ENCODE data around the gene ARHGEF1. TPM values are rescaled to one million over a fixed set of nuclear protein-coding genes. Genes with fewer than 3 reads are reported as not detected.
"Not testable (repeated sequence)": the region's sequence is repeated elsewhere in the genome, so short reads cannot be mapped to it uniquely, and the experiment has no call there.

ARHGEF1 gene
- total and polyA plus RNA-seq, 12 donors, result 7.3 to 443 (median 54.1) TPM

- intact Hi-C loops (cut with DNase I), result loop anchor here in 1 of 2 donors (10.0 kb wide), 1 partner anchor 51 kb away; the partner anchor contains the start of gene ARHGEF1
- H3K27me3 ChIP-seq, result peaks cover 42% of the 10 kb centered on the region
- no peaks in the 10 kb centered on the region for H3K9me3 ChIP-seq (replicated peaks in 1 of 3)
- no peak overlapping the region for H3K4me3 ChIP-seq
- H3K4me1 ChIP-seq (replicated peaks in 1 of 2), result peaks cover 8 to 11% of the 10 kb centered on the region in 2 donors
- H3K27ac ChIP-seq, result no peak overlapping the region
- no peak for TF ChIP-seq POLR2A (IDR thresholded peaks at IDR 0.05)
- TF ChIP-seq, protein P1, sequence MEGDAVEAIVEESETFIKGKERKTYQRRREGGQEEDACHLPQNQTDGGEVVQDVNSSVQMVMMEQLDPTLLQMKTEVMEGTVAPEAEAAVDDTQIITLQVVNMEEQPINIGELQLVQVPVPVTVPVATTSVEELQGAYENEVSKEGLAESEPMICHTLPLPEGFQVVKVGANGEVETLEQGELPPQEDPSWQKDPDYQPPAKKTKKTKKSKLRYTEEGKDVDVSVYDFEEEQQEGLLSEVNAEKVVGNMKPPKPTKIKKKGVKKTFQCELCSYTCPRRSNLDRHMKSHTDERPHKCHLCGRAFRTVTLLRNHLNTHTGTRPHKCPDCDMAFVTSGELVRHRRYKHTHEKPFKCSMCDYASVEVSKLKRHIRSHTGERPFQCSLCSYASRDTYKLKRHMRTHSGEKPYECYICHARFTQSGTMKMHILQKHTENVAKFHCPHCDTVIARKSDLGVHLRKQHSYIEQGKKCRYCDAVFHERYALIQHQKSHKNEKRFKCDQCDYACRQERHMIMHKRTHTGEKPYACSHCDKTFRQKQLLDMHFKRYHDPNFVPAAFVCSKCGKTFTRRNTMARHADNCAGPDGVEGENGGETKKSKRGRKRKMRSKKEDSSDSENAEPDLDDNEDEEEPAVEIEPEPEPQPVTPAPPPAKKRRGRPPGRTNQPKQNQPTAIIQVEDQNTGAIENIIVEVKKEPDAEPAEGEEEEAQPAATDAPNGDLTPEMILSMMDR (IDR thresholded peaks at IDR 0.05), result no peak
- H3K36me3 ChIP-seq (replicated peaks in 1 of 2), result no peaks in the 10 kb centered on the region
- WGBS, 4 donors, result 18 to 39% (median 20%) methylated on average over 5 to 26 of the region's 26 CpGs
- no peak for DNase-seq
Observed at GRCh38 chr19:41935760-41936415, 52.9 kb downstream of the ARHGEF1 start.

GRCh38 chr19:41936416-41936850, 53.4 kb downstream of the ARHGEF1 start:
- H3K27me3 ChIP-seq, result peaks cover 42% of the 10 kb centered on the region
- intact Hi-C loops (cut with DNase I), result loop anchor here in 1 of 2 donors (10.0 kb wide), 1 partner anchor 52 kb away; the partner anchor contains the start of gene ARHGEF1

DNA sequence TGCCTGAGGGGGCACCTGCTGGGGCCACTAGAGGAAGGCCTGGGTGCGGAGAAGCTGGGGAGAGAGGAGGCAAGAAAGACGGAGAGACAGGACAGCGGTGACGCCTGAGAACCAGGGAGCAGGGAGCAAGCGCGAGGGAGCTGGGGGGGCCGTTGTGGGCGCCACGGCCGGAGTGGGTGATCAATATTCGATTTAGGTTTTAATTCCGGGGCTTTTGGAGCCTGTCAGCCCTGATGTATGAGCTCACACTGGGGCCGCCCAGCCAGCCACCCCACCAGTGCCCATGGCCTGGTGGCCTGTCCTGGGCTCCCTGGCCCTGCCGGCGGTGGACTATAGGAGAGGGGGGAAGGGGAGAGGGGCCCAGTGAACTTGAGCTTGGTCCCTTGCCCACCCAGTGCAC, 54.0 kb downstream of the ARHGEF1 start:
- H3K9me3 ChIP-seq (replicated peaks in 1 of 3), result no peaks in the 10 kb centered on the region
- H3K27me3 ChIP-seq, result peaks cover 41% of the 10 kb centered on the region
- H3K27ac ChIP-seq, result no peak overlapping the region
- no peak for DNase-seq
- no peak overlapping the region for H3K4me3 ChIP-seq
- WGBS, 4 donors, result 62 to 70% (median 67%) methylated on average over 13 to 15 of the region's 15 CpGs
- peaks cover 10 to 11% of the 10 kb centered on the region in 2 donors for H3K4me1 ChIP-seq (replicated peaks in 1 of 2)
- intact Hi-C loops (cut with DNase I), result loop anchor here in 1 of 2 donors (10.0 kb wide), 1 partner anchor 52 kb away; the partner anchor contains the start of gene ARHGEF1
- no peaks in the 10 kb centered on the region for H3K36me3 ChIP-seq (replicated peaks in 1 of 2)
- TF ChIP-seq, protein P1 (IDR thresholded peaks at IDR 0.05), result no peak
- no peak for TF ChIP-seq POLR2A (IDR thresholded peaks at IDR 0.05)

More at GRCh38 chr19:41936416-41936850, 53.4 kb downstream of the ARHGEF1 start:
- DNase-seq, result no peak
- H3K9me3 ChIP-seq (replicated peaks in 1 of 3), result no peaks in the 10 kb centered on the region
- no peak overlapping the region for H3K27ac ChIP-seq
- no peak for TF ChIP-seq POLR2A (IDR thresholded peaks at IDR 0.05)
- TF ChIP-seq, protein P1 (IDR thresholded peaks at IDR 0.05), result no peak
- peaks cover 10 to 11% of the 10 kb centered on the region in 2 donors for H3K4me1 ChIP-seq (replicated peaks in 1 of 2)
- WGBS, 4 donors, result 71 to 86% (median 78%) methylated on average over 8 of the region's 8 CpGs
- H3K4me3 ChIP-seq, result no peak overlapping the region
- no peaks in the 10 kb centered on the region for H3K36me3 ChIP-seq (replicated peaks in 1 of 2)

DNA sequence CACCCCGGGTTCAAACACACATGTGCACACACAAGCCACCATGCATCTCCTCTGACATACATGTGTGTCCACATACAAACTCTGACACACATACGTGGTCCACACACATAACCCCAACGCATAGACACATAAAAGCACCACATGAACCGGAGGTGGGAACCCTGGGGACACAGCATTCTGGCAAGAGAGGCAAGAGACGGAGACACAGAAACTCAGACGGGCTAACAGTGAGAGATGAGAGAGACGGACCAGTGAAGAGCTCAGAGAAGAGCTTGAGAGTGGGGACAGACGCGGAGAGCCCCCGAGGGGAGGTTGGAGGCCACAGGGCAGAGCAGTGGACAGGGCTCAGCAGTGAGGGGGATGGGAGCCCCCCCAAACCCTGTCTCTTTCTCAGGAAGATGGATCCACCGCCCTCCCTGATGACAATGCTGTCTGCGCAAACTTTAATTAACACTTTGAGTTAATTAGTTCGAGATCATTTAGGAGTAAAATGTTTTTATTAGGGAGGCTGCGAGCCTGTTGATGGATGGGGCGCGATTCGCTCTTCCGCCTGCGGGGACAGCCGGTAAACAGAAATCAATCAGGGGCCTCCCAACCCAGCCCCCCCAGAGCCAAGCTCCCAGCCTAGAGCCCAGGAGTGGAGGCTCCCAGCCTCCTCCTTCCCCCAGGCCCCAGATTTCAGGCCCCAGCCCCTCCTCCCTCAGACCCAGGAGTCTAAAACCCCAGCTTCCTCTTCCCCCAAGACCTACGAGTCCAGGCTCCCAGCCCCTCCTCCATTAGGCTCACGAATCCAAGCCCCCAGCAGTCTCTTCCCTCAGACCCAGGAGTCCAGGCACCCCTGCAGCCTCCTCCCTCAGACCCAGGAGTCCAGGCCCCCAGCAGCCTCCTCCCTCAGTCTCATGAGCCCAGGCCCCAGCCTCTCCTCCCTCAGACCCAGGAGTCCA, 54.8 kb downstream of the ARHGEF1 start:
- WGBS, 4 donors, result 52 to 58% (median 53%) methylated on average over 22 of the region's 22 CpGs
- intact Hi-C loops (cut with DNase I), result loop anchor here in 1 of 2 donors (10.0 kb wide), 1 partner anchor 53 kb away; the partner anchor contains the start of gene ARHGEF1

DNA sequence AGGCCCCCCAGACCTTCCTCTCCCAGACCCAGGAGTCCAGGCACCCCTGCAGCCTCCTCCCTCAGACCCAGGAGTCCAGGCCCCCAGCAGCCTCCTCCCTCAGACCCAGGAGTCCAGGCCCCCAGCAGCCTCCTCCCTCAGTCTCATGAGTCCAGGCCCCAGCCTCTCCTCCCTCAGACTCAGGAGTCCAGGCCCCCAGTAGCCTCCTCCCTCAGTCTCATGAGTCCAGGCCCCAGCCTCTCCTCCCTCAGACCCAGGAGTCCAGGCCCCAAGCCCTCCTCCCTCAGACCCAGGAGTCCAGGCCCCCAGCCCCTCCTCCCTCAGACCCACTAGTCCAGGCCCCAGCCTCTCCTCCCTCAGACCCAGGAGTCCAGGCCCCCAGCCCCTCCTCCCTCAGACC, 56.2 kb downstream of the ARHGEF1 start:
- intact Hi-C loops (cut with DNase I), result loop anchor here in 1 of 2 donors (10.0 kb wide), 1 partner anchor 54 kb away; the partner anchor contains the start of gene ARHGEF1
- DNase-seq; H3K4me3 ChIP-seq; H3K36me3 ChIP-seq (replicated peaks in 1 of 2); H3K9me3 ChIP-seq (replicated peaks in 1 of 3); H3K27ac ChIP-seq: not testable (repeated sequence)
- Histone ChIP-seq H3K4me1 (replicated peaks in 1 of 2) (peaks cover 10 to 11% of the 10 kb centered on the region in 2 donors), H3K27me3 (peaks cover 35% of the 10 kb centered on the region)

More for the DNA sequence above, 54.8 kb downstream of the ARHGEF1 start:
- H3K27ac ChIP-seq, result no peak overlapping the region
- H3K4me1 ChIP-seq (replicated peaks in 1 of 2), result peaks cover 10 to 11% of the 10 kb centered on the region in 2 donors
- no peaks in the 10 kb centered on the region for H3K36me3 ChIP-seq (replicated peaks in 1 of 2)
- H3K9me3 ChIP-seq (replicated peaks in 1 of 3), result no peaks in the 10 kb centered on the region
- no peak overlapping the region for H3K4me3 ChIP-seq
- TF ChIP-seq POLR2A (IDR thresholded peaks at IDR 0.05), result no peak
- TF ChIP-seq, protein P1 (IDR thresholded peaks at IDR 0.05), result no peak
- peaks cover 35% of the 10 kb centered on the region for H3K27me3 ChIP-seq
- no peak for DNase-seq
